Renal cortical epithelial cell (primary cell): ENCODE data around the gene PTX4. TPM values are rescaled to one million over a fixed set of nuclear protein-coding genes. Genes with fewer than 3 reads are reported as not detected.

Source experiments
- DNase-seq: peaks from one replicate; pipeline ENCODE4 v3.0.0-alpha.2; 2011; ENCODE audit warnings: low read depth
- total RNA-seq: library from RNA; depleted of rRNA; stranded (reverse); fragments of >200 nt; gene quantifications from 2 replicates; pipeline ENCODE4 v1.2.3, GENCODE V29; 2014

PTX4 gene
- total RNA-seq, 1 donor from 2014 or later: not detected

DNA sequence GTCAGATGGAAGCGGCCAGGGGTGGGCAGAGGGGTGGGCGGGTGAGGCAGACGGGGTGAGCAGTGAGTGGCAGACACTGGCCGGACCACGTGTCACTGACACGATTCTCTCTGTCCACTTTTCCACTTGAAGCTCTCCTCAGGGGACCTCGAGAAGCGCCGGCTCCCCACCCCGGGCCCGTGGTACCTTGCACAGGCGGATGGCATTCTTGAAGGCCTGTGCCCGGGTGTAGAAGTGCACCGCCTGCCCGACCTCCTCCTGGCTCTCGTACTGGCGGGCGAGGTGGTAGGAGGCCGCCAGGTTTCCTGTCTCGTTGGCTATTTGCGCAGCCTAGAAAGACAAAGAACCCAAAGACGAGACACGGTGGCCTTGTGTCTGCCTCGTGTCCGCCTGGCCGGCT is 35.6 kb upstream of the PTX4 start:
- no peak for DNase-seq

GRCh38 chr16:1523581-1524245 is 35.0 kb upstream of the PTX4 start:
- DNase-seq: no peak

- no peak for DNase-seq
Observed at GRCh38 chr16:1520461-1520860, 31.7 kb upstream of the PTX4 start.

GRCh38 chr16:1519831-1520230 is 31.1 kb upstream of the PTX4 start:
- no peak for DNase-seq

DNA sequence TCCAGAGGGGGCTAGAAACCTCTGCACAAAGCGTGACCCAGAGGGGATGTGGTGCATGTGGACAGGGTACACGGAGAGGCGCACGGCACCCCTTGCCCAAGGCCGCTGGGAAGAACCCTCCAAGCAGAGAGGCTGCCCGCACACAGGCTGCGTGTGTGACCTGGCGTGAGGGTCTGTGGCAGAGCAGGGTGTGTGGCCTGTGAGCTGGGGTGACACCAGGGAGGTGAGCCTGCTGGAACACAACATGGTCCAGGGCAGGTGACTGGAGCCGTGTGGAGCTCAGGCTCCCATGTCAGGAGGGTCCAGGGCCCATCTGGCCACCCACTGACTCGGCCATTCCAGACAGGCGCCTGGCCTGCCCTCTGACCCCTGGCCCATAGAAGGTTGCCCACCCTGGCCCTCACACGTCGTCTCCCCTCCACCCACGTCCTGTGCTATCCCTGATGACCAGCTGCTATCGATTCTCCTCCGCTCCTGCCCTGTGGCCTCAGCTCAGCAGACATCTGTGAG is 29.9 kb upstream of the PTX4 start:
- DNase-seq: no peak

DNA sequence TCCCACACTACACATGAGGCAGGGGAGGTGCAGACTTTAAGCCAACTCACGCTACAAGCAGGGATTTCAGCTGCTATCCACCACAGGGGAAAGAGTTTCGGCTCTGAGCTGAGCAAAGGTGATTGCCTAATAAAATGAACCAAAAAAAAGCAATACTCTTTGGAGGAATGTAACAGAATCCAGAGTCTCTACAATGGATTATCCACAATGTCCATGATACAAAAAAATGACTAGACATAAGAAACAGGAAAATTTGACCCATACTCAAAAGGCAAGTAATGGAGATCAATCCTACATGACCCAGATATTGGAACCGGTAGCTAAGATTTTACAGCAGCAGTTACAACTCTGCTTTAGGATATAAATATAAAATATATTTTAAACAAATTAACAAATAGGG is 25.8 kb upstream of the PTX4 start:
- no peak for DNase-seq

- DNase-seq: no peak
Observed at GRCh38 chr16:1512774-1513173, 24.0 kb upstream of the PTX4 start.

DNA sequence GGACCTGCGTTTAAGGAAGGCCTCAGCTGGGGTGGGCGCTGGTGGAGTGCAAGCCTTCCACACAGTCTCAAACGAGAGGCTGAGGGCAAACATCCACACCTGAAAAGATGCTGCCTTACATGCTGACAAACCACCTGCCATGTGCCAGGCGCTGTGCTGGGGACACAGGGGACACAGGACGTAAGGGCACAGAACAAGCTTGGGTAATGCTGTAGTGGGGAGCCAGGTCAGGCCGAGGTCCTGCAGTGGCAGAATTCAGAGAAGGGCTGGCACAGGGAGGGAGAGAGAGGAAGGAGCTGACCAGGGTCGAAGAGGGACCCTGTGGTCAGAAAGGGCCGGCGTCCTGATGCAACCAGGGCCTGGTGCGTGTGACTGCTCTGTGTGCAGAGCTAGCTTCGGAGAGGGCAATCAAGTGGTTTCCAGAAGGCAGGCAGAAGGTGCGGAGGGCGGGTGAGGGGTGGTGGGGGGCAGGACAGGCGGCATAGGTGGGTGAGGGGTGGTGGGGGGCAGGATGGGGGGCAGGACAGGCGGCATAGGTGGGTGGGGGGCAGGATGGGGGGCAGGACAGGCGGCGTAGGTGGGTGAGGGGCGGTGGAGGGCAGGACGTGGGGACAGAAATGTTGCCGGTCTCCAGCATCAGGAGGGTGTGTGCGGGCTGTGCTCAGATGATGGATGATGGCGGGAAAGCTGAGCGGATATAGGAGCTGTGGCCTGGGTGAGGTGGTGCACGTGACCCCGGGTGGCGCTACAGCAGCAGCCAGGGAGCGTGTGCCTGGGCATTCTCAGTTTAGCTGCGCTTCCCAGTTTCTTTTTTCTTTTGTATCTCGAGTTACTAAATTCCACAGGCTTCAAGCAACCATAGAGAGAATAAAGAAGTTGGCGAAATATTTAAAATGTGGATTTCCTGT is 23.2 kb upstream of the PTX4 start:
- no peak for DNase-seq

GRCh38 chr16:1510941-1511351 is 22.2 kb upstream of the PTX4 start:
- DNase-seq: no peak

GRCh38 chr16:1510272-1510671 is 21.5 kb upstream of the PTX4 start:
- no peak for DNase-seq

DNA sequence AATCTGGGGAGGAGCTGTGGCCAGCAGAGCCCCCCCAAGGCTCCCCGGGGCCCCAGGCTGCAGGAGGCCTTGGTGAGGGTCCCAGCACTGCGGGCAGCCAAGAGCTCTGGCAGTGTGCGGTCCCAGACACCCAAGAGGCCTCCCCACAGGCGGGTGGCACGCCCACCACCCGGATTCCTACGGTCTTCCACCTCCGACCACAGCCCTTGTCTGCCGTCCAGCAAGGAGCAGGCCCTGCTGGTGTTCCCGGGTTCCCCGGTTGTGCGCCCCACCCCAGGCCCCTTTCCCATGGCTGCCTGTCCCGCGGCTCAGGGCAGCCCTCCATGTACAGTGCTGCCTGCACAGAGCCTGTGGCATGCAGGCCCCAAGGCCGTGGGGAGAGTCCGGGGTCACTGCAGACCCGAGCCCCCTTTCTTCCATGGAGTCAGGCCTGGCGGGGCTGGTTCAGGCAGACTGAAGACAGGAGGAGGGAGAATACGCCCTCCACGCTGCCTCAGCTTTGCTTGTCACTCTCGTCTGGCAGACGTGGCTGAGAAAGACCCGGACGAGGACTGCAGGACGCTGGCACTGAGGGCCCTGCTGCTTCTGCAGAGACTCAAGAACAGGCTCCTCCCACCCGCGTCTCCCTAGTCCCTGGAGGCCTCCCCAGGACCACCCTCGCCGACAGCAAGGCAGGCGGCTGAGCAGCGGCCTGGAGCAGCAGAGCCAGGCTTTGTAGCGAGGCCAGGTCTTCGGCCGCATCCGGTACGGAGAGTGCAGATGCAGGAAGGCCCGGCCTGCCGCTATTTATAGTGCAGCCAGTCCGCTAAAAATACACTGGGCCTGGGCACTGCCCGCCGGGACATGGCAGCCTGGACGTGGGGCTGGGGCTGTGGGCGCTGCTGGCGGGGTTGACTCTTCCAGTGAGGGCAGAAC is 20.8 kb upstream of the PTX4 start:
- no peak for DNase-seq

- no peak for DNase-seq
Observed at GRCh38 chr16:1508494-1509187, 19.9 kb upstream of the PTX4 start.

DNA sequence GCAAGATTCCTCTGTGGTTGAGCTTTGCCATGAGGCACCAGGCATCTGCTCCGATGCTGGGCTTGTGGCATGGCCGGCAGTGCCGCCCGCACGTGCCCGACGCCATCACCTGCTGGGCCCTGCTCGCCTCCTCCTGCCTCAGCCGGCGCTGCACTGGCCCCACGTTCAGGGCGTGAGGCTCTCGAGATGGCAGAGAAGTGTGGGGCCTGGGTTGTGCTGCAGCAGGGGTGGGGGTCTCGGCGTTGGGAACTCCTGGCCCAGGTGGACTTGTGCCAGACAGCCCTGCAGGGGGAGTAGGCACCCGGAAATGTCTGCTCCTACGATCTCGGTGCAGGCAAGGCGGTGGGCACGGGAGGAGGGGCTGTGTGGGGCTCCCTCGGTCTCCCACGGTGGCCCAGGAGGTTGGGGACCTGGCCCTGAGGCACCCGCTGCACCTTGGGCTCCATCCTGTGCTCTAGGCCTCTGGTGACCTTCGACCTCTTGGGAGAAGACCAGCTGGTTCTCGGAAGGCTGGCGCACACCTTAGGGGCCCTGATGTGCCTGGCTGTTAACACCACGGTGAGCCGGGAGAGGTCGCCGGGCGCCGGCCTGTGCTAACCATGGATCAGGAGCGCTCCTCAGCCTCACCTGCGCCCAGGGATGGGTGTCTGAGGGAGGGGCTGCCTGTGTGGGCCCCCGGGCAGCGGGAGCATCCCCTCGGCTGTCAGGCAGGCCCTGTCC is 17.9 kb upstream of the PTX4 start:
- no peak for DNase-seq

DNA sequence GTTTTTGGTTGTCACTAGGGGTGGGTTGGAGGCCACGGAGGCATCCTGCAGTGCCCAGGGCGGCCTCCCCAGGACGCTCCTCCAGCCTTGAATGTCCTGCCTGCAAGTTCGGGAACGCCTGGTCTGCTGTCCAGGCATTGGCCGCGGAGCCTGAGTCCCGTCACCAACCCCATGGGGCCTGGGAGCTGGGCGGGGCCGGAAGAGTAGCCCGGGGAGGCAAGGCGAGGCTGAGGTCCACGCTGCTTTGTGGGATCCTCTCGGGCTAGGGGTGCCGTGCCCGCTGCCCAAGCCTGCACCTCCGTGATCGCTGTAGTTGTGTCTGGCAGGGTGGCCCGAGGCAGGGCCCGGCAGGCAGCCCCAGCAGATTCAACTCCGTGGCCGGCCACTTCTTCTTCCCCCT is 17.2 kb upstream of the PTX4 start:
- no peak for DNase-seq

GRCh38 chr16:1505073-1505844 is 16.5 kb upstream of the PTX4 start:
- no peak for DNase-seq

DNA sequence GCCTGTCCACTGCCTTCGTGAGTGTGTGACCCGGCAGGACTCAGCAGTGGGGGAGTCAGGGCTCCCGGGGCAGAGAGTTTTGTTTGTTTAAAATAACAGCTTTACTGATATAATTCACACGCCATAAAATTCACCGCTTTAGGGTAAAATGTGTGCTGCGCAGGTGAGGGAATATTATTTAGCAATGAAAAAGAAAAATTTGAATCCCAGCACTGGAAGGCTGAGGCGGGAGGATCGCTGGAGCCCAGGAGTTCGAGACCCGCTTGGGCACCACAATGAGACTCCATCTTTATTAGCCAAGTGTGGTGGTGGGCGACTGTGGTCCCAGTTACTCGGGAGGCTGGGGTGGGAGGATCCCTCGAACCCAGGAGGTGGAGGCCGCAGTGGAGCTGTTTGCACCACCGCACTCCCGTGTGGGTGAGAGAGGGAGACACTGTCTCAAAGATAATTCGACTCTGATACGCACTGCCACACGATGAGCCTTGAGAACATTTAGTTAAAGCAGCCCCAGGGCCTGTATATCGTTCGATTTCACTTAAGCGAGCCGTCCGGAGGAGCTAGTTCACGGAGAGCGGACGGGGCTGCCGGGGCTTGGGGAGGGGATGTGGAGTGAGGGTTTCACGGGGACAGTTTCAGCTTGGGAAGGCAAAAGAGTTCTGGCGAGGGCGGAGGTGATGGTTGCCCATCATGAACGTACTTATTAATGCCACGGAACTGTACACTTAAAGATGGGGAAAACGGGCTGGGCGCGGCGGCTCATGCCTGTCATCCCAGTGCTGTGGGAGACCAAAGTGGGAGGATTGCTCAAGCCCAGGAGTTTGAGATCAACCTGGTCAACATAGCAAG is 14.6 kb upstream of the PTX4 start:
- DNase-seq: no peak

DNA sequence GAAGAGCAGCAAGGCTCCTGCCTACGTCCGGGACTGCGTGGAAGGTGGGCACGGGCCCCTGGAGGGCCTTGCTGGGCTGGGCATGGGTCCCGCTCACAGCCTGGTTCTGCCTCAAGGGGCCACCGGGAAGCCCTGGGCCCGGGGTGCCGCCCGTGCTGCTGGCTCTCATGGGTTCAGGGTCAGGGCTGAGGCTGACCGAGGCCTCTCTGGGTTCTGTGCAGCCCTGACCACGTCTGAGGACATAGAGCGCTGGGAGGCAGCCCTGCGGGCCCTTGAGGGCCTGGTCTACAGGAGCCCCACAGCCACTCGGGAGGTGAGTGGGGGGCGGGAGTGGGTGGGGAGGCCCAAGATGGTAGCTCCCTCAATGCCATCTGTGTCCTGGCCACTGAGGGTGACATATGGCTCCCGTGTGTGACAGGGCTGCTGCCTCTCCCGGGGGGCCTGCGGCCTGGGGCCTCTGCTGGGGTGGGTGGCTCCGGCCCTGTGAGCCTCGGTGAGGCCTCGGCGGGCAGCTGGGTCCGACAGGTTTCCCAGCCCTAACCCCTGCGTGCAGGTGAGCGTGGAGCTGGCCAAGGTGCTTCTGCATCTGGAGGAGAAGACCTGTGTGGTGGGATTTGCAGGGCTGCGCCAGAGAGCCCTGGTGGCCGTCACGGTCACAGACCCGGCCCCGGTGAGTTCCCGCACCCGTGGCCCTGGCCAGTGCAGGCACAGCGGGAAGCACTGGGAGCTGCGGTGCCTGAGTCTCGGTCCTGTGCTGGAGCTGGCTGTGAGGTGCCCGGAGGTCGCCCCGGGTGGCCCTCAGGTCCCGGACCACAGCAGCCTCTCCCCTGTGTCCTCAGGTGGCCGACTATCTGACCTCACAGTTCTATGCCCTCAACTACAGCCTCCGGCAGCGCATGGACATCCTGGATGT is 13.6 kb upstream of the PTX4 start:
- DNase-seq: no peak

GRCh38 chr16:1501630-1502029 is 12.9 kb upstream of the PTX4 start:
- DNase-seq: no peak
